Measurements from ENCODE around the gene TBX10.
"Not testable (repeated sequence)": the region's sequence is repeated elsewhere in the genome, so short reads cannot be mapped to it uniquely, and the experiment has no call there.

Gene TBX10

GRCh38 chr11:67639438-67639859 is at the start of gene TBX10:
TSS of gene TBX10 (minus strand) at chr11:67639763. CDS start at chr11:67639472, 291 bp downstream.
- DNase-seq = no peak

- no peak for DNase-seq
Observed at GRCh38 chr11:67689178-67689577, 49.6 kb upstream of the TBX10 start.

- DNase-seq = no peak
Observed at GRCh38 chr11:67687986-67688385, 48.4 kb upstream of the TBX10 start.

GRCh38 chr11:67685641-67686332 is 46.2 kb upstream of the TBX10 start:
- DNase-seq = not testable (repeated sequence)

GRCh38 chr11:67682126-67683034 is 42.8 kb upstream of the TBX10 start:
- DNase-seq = not testable (repeated sequence)

- no peak for DNase-seq
Observed at GRCh38 chr11:67680696-67681470, 41.3 kb upstream of the TBX10 start.

- no peak for DNase-seq
Observed at GRCh38 chr11:67675058-67675747, 35.6 kb upstream of the TBX10 start.

- no peak for DNase-seq
Observed at GRCh38 chr11:67674442-67674871, 34.9 kb upstream of the TBX10 start, which contains the start of gene ALDH3B2. TSS of gene ALDH3B2 (minus strand) at chr11:67674623. CDS start at chr11:67666935, 7,688 bp downstream.

- DNase-seq = no peak
Observed at GRCh38 chr11:67673902-67674301, 34.3 kb upstream of the TBX10 start.

- DNase-seq = no peak
Observed at GRCh38 chr11:67673358-67673757, 33.8 kb upstream of the TBX10 start.

- no peak for DNase-seq
Observed at GRCh38 chr11:67671211-67671520, 31.6 kb upstream of the TBX10 start.

GRCh38 chr11:67670316-67671210 is 31.0 kb upstream of the TBX10 start:
- DNase-seq = no peak

GRCh38 chr11:67668192-67668551 is 28.6 kb upstream of the TBX10 start:
- no peak for DNase-seq

GRCh38 chr11:67667490-67668191 is 28.1 kb upstream of the TBX10 start:
- no peak for DNase-seq

- no peak for DNase-seq
Observed at GRCh38 chr11:67666676-67667489, 27.3 kb upstream of the TBX10 start.

- DNase-seq = no peak
Observed at GRCh38 chr11:67666303-67666645, 26.7 kb upstream of the TBX10 start.

- no peak for DNase-seq
Observed at GRCh38 chr11:67665541-67666302, 26.2 kb upstream of the TBX10 start.

GRCh38 chr11:67664696-67665540 is 25.4 kb upstream of the TBX10 start:
- no peak for DNase-seq
